Stomach (tissue), 4 donors: ENCODE data around the gene ADGRL3.

Experiments used
- CTCF ChIP-seq, 7 experiments: fragments of 450-650 bp in 4 of 7; fragments of 200-600 bp in 3 of 7; sonication (generic) in 3 of 7; IDR thresholded peaks; one replicate each; pipeline ENCODE4 v1.5.1; 2016 to 2019; ENCODE audit warnings: antibody characterized with exemption in 7 of 7, control low read depth in 2 of 7, mild to moderate bottlenecking in 1 of 7
- POLR2A ChIP-seq, 4 donors: fragments of 450-650 bp; IDR thresholded peaks; one replicate each; pipeline ENCODE4 v1.6.1; 2016; ENCODE audit warnings: antibody characterized with exemption in 4 of 4, control low read depth in 2 of 4, mild to moderate bottlenecking in 1 of 4, moderate library complexity in 1 of 4

GRCh38 chr4:61820136-61820535 is 620.0 kb downstream of the ADGRL3 start:
- no peak for TF ChIP-seq CTCF (IDR thresholded peaks at IDR 0.05)
- TF ChIP-seq POLR2A (IDR thresholded peaks at IDR 0.05), result no peak
